Activated CD8-positive, alpha-beta T cell treated with anti-CD3 and anti-CD28 coated beads, Interleukin-2, amount 10 ng/mL, durations not matched to agents 7 days and 5 days (primary cell): ENCODE measurements around the gene DNM1. TPM values are rescaled to one million over a fixed set of nuclear protein-coding genes. Genes with fewer than 3 reads are reported as not detected.

Source experiments
- ATAC-seq: fragments of 150-1000 bp; cut with Tn5 transposase; one replicate; pipeline ENCODE4 v1.10.0; 2021; ENCODE audit warnings: moderate library complexity
- CTCF ChIA-PET: fragments of 350-600 bp; sonication (Branson Sonifier 250); formaldehyde crosslinking; loops from one replicate; lab custom pipeline; 2021; ENCODE audit warnings: antibody characterized with exemption; lab: Charles Lee
- POLR2A ChIA-PET: fragments of 350-600 bp; sonication (Branson Sonifier 250); formaldehyde crosslinking; loops from one replicate; lab custom pipeline; 2021; ENCODE audit warnings: antibody characterized with exemption; lab: Charles Lee
- DNase-seq: peaks from one replicate; pipeline ENCODE4 v3.0.0-alpha.2; 2020
- H3K27ac Mint-ChIP-seq: one replicate; pipeline ENCODE4 v1.8.0; 2021; ENCODE audit warnings: mild to moderate bottlenecking, mixed read lengths
- H3K27me3 Mint-ChIP-seq: one replicate; pipeline ENCODE4 v1.8.0; 2021; ENCODE audit warnings: low read depth, mixed read lengths
- H3K36me3 Mint-ChIP-seq: one replicate; pipeline ENCODE4 v1.8.0; 2021; ENCODE audit warnings: low read depth, mixed read lengths
- H3K4me1 Mint-ChIP-seq: one replicate; pipeline ENCODE4 v1.8.0; 2021; ENCODE audit warnings: low read depth, mixed read lengths
- H3K4me3 Mint-ChIP-seq: one replicate; pipeline ENCODE4 v1.8.0; 2021; ENCODE audit warnings: mild to moderate bottlenecking, mixed read lengths
- H3K9me3 Mint-ChIP-seq: one replicate; pipeline ENCODE4 v1.8.0; 2022; ENCODE audit warnings: mixed read lengths; ENCODE audit not compliant: insufficient read depth
- total RNA-seq, 2 experiments: library from RNA; stranded (reverse); gene quantifications; one replicate each; pipeline ENCODE4 v1.2.3, GENCODE V29; 2021

Gene DNM1
- total RNA-seq, 2 experiments from 2014 or later: 0.21 to 0.29 TPM

DNA sequence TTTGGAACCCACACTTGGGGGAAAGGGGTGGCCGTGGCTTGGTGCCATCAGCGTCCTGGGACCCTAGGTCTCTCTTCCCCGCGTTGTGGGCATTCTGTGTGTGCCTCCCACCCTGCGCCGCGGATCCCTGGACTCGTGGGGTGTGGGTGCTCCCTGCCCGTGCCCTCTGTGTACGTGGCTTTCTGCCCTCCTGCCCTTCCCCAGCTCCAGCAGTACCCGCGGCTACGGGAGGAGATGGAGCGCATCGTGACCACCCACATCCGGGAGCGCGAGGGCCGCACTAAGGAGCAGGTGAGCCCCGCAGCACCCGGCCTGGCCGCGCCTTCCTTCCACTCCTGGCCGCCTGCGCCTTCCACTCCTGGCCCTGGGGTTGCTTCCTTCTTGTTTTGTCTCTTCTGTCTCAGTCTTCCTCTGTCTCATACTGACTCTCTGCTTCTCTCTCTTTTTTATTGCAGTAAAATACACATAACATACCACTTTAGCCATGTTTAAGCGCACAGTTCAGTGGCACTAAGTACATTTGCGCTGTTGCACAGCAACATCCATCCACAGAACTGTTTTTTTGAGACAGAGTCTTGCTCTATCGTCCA, 30.7 kb downstream of the DNM1 start:
- no peak overlapping the region for H3K4me3 Mint-ChIP-seq
- H3K4me1 Mint-ChIP-seq: no peaks in the 10 kb centered on the region
- ATAC-seq (no peak), DNase-seq (no peak)
- H3K9me3 Mint-ChIP-seq: no peaks in the 10 kb centered on the region
- no peaks in the 10 kb centered on the region for H3K36me3 Mint-ChIP-seq
- ChIA-PET POLR2A (no interaction called here), CTCF (no interaction called here)
- no peak overlapping the region for H3K27ac Mint-ChIP-seq
- no peaks in the 10 kb centered on the region for H3K27me3 Mint-ChIP-seq

DNA sequence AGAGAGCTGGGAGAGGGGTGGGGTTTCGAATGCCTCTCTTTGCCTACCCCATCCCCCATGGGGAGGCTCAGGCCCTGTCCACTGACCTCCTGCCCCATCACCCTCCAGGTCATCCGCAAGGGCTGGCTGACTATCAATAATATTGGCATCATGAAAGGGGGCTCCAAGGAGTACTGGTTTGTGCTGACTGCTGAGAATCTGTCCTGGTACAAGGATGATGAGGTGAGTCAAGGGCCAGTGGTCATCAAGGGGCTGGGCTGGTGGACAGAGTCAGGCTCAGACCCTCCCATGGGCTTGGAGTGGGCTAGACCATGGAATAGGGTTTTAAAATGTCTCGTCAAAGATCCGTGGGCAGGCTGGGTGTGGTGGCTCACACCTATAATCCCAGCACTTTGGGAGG, 38.9 kb downstream of the DNM1 start:
- H3K27ac Mint-ChIP-seq: no peak overlapping the region
- H3K36me3 Mint-ChIP-seq: no peaks in the 10 kb centered on the region

DNA sequence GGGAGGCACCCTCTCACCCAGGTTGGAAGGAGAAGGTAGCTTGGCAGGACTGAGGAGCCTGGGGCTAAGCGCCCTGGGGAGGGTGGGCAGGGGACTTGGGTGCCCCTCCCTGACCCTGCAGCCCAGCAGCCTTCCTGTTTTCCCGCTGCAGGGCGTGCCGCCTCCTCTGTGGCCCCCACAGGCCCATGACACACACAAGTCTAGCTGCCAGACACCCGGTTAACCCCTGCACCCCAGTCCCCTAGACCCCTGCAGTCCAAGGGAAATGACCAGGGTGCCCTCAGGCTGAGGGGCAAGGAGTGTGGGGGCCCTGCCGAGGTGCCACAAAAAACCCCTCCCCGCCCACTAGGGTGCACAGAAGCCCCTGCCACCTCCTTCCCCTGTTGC, 39.6 kb downstream of the DNM1 start:
- DNase-seq: no peak
- Mint-ChIP-seq H3K9me3 (no peaks in the 10 kb centered on the region), H3K27ac (no peak overlapping the region), H3K36me3 (no peaks in the 10 kb centered on the region), H3K27me3 (peaks cover 17% of the 10 kb centered on the region), H3K4me3 (no peak overlapping the region), H3K4me1 (peaks cover 14% of the 10 kb centered on the region)
- no peak for ATAC-seq
- CTCF ChIA-PET: no interaction called here
- POLR2A ChIA-PET: interaction anchor here (0.6 kb wide), 1 partner anchor 33 kb away, joined by 3 read pairs; the partner anchor contains the start of genes GOLGA2 and SWI5

More for the DNA sequence above, 38.9 kb downstream of the DNM1 start:
- POLR2A ChIA-PET: interaction anchor here (1.6 kb wide), 1 partner anchor 26 kb away, joined by 4 read pairs; no protein-coding TSS in a partner anchor
- Mint-ChIP-seq H3K4me3 (no peak overlapping the region), H3K27me3 (peaks cover 14% of the 10 kb centered on the region), H3K9me3 (no peaks in the 10 kb centered on the region), H3K4me1 (peaks cover 14% of the 10 kb centered on the region)
- CTCF ChIA-PET: no interaction called here
- DNase-seq (no peak), ATAC-seq (no peak)

DNA sequence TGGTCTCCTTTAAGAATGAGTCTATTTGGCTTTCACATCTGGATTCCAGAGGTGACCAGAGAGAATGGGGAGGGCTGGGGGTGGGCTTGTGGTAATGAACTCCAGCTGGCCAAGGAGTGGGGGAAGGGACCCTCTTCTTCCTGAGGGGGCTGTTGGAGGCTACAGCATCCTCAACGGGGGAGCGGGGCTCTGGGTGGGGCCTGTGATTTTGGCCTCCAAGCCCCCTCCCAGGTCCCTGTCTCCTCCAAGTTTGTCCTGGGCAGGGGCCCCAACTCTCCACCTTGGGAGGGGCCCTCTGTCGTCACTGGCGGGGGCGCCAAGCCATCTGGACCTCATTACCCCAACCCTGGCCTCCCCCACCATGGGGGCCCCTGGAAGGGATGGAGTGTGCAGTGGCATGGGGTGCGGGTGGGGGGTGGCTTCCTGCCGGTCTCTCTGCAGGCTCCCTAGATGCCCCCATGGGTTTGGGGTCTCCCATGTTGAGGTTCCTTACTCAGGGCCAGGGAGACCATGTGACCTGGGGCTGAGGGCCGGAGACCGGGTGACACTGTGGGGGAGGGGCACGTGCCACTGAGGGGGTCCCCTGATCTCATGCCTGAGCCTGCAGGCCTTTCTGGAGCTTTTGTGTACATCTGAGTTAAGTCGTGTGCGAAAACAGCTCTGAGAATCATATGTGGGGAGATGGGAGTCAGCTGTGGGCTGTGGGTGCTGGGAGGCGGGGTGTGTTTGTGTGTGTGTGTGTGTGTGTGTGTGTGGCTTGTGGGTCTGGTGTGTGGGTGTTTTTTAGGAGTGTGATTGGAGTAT, 40.2 kb downstream of the DNM1 start:
- Mint-ChIP-seq H3K27ac (peak overlapping the region; percentile 39), H3K4me1 (peaks cover 14% of the 10 kb centered on the region), H3K27me3 (peaks cover 17% of the 10 kb centered on the region), H3K4me3 (no peak overlapping the region), H3K36me3 (no peaks in the 10 kb centered on the region), H3K9me3 (no peaks in the 10 kb centered on the region)
- ChIA-PET CTCF (no interaction called here), POLR2A (interaction anchor here (0.6 kb wide), 1 partner anchor 32 kb away, joined by 3 read pairs; the partner anchor contains the start of genes GOLGA2 and SWI5)
- ATAC-seq (no peak), DNase-seq (no peak)

DNA sequence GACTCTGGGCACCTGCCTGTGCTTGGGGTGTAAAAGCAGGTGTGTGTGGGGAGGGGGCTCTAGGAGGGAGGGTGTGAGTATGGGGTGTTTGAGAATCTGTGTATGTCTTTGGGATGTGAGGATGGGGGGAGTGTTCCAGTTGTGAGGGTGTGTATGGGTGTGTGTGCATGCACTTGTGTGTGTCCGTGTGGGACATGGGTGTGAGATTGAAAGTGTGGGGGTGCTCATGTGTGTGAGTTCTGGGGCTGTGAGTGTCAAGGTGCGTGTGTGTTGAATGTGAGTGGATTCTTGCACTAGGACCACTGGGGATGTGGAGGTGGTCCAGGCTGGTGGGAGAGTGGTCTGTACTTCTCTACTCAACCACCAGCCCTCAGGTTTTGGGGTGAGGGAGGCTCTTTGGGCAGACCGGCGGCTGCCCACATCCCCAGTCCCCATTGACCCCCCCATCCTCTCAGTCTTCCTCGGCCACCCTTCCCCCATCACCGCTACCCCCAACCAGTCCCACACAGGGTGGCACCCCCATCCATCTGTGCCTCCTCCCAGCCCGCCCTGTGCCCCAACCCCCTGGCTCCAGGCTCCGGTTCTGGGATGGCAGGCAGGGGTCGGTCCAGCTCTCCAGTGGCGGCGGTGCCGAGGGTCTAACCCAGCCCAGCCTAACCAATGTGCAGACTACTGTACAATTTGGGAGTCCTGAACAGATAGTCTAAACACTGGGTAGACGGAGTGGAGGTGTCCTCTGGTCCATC, 41.1 kb downstream of the DNM1 start:
- H3K4me1 Mint-ChIP-seq: peaks cover 14% of the 10 kb centered on the region
- no peak for DNase-seq
- no peaks in the 10 kb centered on the region for H3K36me3 Mint-ChIP-seq
- peaks cover 17% of the 10 kb centered on the region for H3K27me3 Mint-ChIP-seq
- CTCF ChIA-PET: no interaction called here
- peak overlapping the region; percentile 39 for H3K27ac Mint-ChIP-seq
- POLR2A ChIA-PET: no interaction called here
- no peak overlapping the region for H3K4me3 Mint-ChIP-seq
- H3K9me3 Mint-ChIP-seq: no peaks in the 10 kb centered on the region
- no peak for ATAC-seq

GRCh38 chr9:128244837-128245231, 41.7 kb downstream of the DNM1 start:
- POLR2A ChIA-PET: no interaction called here

GRCh38 chr9:128245421-128246151, 42.4 kb downstream of the DNM1 start:
- no peak overlapping the region for H3K27ac Mint-ChIP-seq
- no peaks in the 10 kb centered on the region for H3K9me3 Mint-ChIP-seq
- H3K27me3 Mint-ChIP-seq: peaks cover 22% of the 10 kb centered on the region
- DNase-seq (no peak), ATAC-seq (no peak)
- no peaks in the 10 kb centered on the region for H3K36me3 Mint-ChIP-seq
- H3K4me1 Mint-ChIP-seq: peaks cover 21% of the 10 kb centered on the region
- no peak overlapping the region for H3K4me3 Mint-ChIP-seq
- POLR2A ChIA-PET: no interaction called here
- CTCF ChIA-PET: interaction anchor here (1.4 kb wide), 1 partner anchor 9 kb away, joined by 3 read pairs; no protein-coding TSS in a partner anchor

More at GRCh38 chr9:128244837-128245231, 41.7 kb downstream of the DNM1 start:
- H3K4me3 Mint-ChIP-seq: no peak overlapping the region
- no peak overlapping the region for H3K27ac Mint-ChIP-seq
- H3K9me3 Mint-ChIP-seq: no peaks in the 10 kb centered on the region
- DNase-seq (no peak), ATAC-seq (no peak)
- no peaks in the 10 kb centered on the region for H3K36me3 Mint-ChIP-seq
- H3K27me3 Mint-ChIP-seq: peaks cover 20% of the 10 kb centered on the region
- peaks cover 18% of the 10 kb centered on the region for H3K4me1 Mint-ChIP-seq
- CTCF ChIA-PET: interaction anchor here (1.4 kb wide), 1 partner anchor 10 kb away, joined by 3 read pairs; no protein-coding TSS in a partner anchor

- Mint-ChIP-seq H3K9me3 (no peaks in the 10 kb centered on the region), H3K27me3 (peaks cover 26% of the 10 kb centered on the region), H3K27ac (no peak overlapping the region), H3K4me3 (no peak overlapping the region), H3K36me3 (no peaks in the 10 kb centered on the region), H3K4me1 (peaks cover 25% of the 10 kb centered on the region)
- ChIA-PET POLR2A (interaction anchor here (1.0 kb wide), 1 partner anchor 124 kb away, joined by 5 read pairs; no protein-coding TSS in a partner anchor), CTCF (interaction anchor here (0.7 kb wide), 1 partner anchor 9 kb away, joined by 3 read pairs; no protein-coding TSS in a partner anchor)
- ATAC-seq: no peak
- no peak for DNase-seq
Observed at GRCh38 chr9:128246471-128246870, 43.3 kb downstream of the DNM1 start.

GRCh38 chr9:128247226-128247803, 44.1 kb downstream of the DNM1 start:
- Mint-ChIP-seq H3K36me3 (no peaks in the 10 kb centered on the region), H3K27ac (no peak overlapping the region), H3K4me3 (no peak overlapping the region), H3K9me3 (no peaks in the 10 kb centered on the region), H3K4me1 (peaks cover 26% of the 10 kb centered on the region), H3K27me3 (peaks cover 33% of the 10 kb centered on the region)
- CTCF ChIA-PET: no interaction called here
- POLR2A ChIA-PET: no interaction called here
- ATAC-seq: no peak
- no peak for DNase-seq

- no peak for ATAC-seq
- no peak for DNase-seq
- Mint-ChIP-seq H3K27ac (peak overlapping the region; percentile 30), H3K9me3 (no peaks in the 10 kb centered on the region), H3K27me3 (peaks cover 28% of the 10 kb centered on the region), H3K4me3 (peak overlapping the region; percentile 73), H3K36me3 (no peaks in the 10 kb centered on the region), H3K4me1 (peaks cover 18% of the 10 kb centered on the region)
- ChIA-PET CTCF (interaction anchor here (1.4 to 1.5 kb wide), 2 partner anchors 12 to 112 kb away, joined by 5 to 6 read pairs; no protein-coding TSS in a partner anchor), POLR2A (no interaction called here)
Observed at GRCh38 chr9:128249558-128249907, 46.4 kb downstream of the DNM1 start.
